Urinary bladder (tissue), 4 donors: Measurements from ENCODE around the gene CSMD2. TPM values are rescaled to one million over a fixed set of nuclear protein-coding genes. Genes with fewer than 3 reads are reported as not detected.

Source experiments
- DNase-seq: peaks from one replicate; pipeline ENCODE4 v3.0.0-alpha.2; 2015; ENCODE audit errors: extremely low spot score
- H3K27ac ChIP-seq: one replicate; pipeline ENCODE4 v1.5.1; 2013; ENCODE audit warnings: low read depth, mild to moderate bottlenecking, moderate library complexity
- H3K36me3 ChIP-seq: one replicate; pipeline ENCODE4 v1.6.1; 2013; ENCODE audit warnings: mild to moderate bottlenecking, moderate library complexity; ENCODE audit not compliant: insufficient read depth
- H3K4me1 ChIP-seq: one replicate; pipeline ENCODE4 v1.6.1; 2013; ENCODE audit warnings: mild to moderate bottlenecking, moderate library complexity; ENCODE audit not compliant: insufficient read depth
- H3K4me3 ChIP-seq: one replicate; pipeline ENCODE4 v1.5.1; 2013; ENCODE audit warnings: low read depth, low read length
- WGBS: extraction: QIAGEN DNeasy Blood & Tissue Kit; methylation state at CpG from one replicate; pipeline ENCODE4 v1.1.7; 2013; 5-methylcytosine and 5-hydroxymethylcytosine counted together
- polyA plus RNA-seq: library from polyadenylated mRNA; stranded (reverse); fragments of 200-250 nt; gene quantifications from one replicate; pipeline ENCODE4 v1.2.3, GENCODE V29; 2013
- total RNA-seq: library from RNA; depleted of rRNA; stranded (reverse); fragments of >200 nt; gene quantifications from one replicate; pipeline ENCODE4 v1.2.3, GENCODE V29; 2014
- donor health status: healthy with polysubstance abuse.
- donor health status: healthy.

Gene CSMD2
- total and polyA plus RNA-seq, 2 donors: 0.32 to 0.42 TPM

- Histone ChIP-seq H3K4me1 (no peaks in the 10 kb centered on the region), H3K4me3 (no peak overlapping the region), H3K36me3 (no peaks in the 10 kb centered on the region), H3K27ac (no peak overlapping the region)
- no peak for DNase-seq
- WGBS: 89% methylated on average over 2 of the region's 2 CpGs
These were observed 616.7 kb downstream of the CSMD2 start for GRCh38 chr1:33548319-33548718.

- WGBS: 33% methylated on average over 3 of the region's 3 CpGs
- Histone ChIP-seq H3K36me3 (no peaks in the 10 kb centered on the region), H3K4me1 (no peaks in the 10 kb centered on the region), H3K4me3 (no peak overlapping the region), H3K27ac (no peak overlapping the region)
- no peak for DNase-seq
These were observed 617.5 kb downstream of the CSMD2 start for GRCh38 chr1:33547576-33547975.

GRCh38 chr1:33541966-33542365 lies 623.1 kb downstream of the CSMD2 start:
- WGBS: 91% methylated on average over 6 of the region's 6 CpGs

GRCh38 chr1:33537885-33538284 lies 627.1 kb downstream of the CSMD2 start:
- Histone ChIP-seq H3K27ac (no peak overlapping the region), H3K4me3 (no peak overlapping the region), H3K36me3 (no peaks in the 10 kb centered on the region), H3K4me1 (no peaks in the 10 kb centered on the region)
- no peak for DNase-seq
- 90% methylated on average over 5 of the region's 5 CpGs for WGBS

More at GRCh38 chr1:33541966-33542365, 623.1 kb downstream of the CSMD2 start:
- DNase-seq: no peak
- Histone ChIP-seq H3K27ac (no peak overlapping the region), H3K4me1 (no peaks in the 10 kb centered on the region), H3K36me3 (no peaks in the 10 kb centered on the region), H3K4me3 (no peak overlapping the region)

- no peak for DNase-seq
- no peak overlapping the region for H3K27ac ChIP-seq
- WGBS: 78% methylated on average over 2 of the region's 2 CpGs
- H3K4me1 ChIP-seq: no peaks in the 10 kb centered on the region
- H3K36me3 ChIP-seq: no peaks in the 10 kb centered on the region
- no peak overlapping the region for H3K4me3 ChIP-seq
These were observed 629.7 kb downstream of the CSMD2 start for GRCh38 chr1:33535334-33535733.

- no peak overlapping the region for H3K27ac ChIP-seq
- H3K4me3 ChIP-seq: no peak overlapping the region
- no peaks in the 10 kb centered on the region for H3K36me3 ChIP-seq
- DNase-seq: no peak
- no peaks in the 10 kb centered on the region for H3K4me1 ChIP-seq
- WGBS: 90% methylated on average over 13 of the region's 13 CpGs
These were observed 632.1 kb downstream of the CSMD2 start for GRCh38 chr1:33532936-33533335.

- H3K27ac ChIP-seq: no peak overlapping the region
- 65% methylated on average over 3 of the region's 3 CpGs for WGBS
- H3K4me1 ChIP-seq: no peaks in the 10 kb centered on the region
These were observed 632.8 kb downstream of the CSMD2 start for GRCh38 chr1:33532250-33532649.

GRCh38 chr1:33529957-33530356 lies 635.1 kb downstream of the CSMD2 start:
- Histone ChIP-seq H3K27ac (no peak overlapping the region), H3K36me3 (no peaks in the 10 kb centered on the region), H3K4me3 (no peak overlapping the region), H3K4me1 (no peaks in the 10 kb centered on the region)
- 62% methylated on average over 1 of the region's 1 CpG for WGBS
- DNase-seq: no peak

More at GRCh38 chr1:33532250-33532649, 632.8 kb downstream of the CSMD2 start:
- Histone ChIP-seq H3K36me3 (no peaks in the 10 kb centered on the region), H3K4me3 (no peak overlapping the region)
- DNase-seq: no peak

- WGBS: 89% methylated on average over 4 of the region's 4 CpGs
- H3K4me3 ChIP-seq: no peak overlapping the region
- DNase-seq: no peak
- no peaks in the 10 kb centered on the region for H3K4me1 ChIP-seq
- no peak overlapping the region for H3K27ac ChIP-seq
- no peaks in the 10 kb centered on the region for H3K36me3 ChIP-seq
These were observed 637.1 kb downstream of the CSMD2 start for GRCh38 chr1:33527934-33528333.

GRCh38 chr1:33524586-33524985 lies 640.4 kb downstream of the CSMD2 start:
- Histone ChIP-seq H3K36me3 (no peaks in the 10 kb centered on the region), H3K4me1 (no peaks in the 10 kb centered on the region), H3K4me3 (no peak overlapping the region), H3K27ac (no peak overlapping the region)
- 92% methylated on average over 3 of the region's 3 CpGs for WGBS
- no peak for DNase-seq

GRCh38 chr1:33519240-33519884 lies 645.7 kb downstream of the CSMD2 start:
- Histone ChIP-seq H3K4me1 (no peaks in the 10 kb centered on the region), H3K27ac (no peak overlapping the region), H3K4me3 (no peak overlapping the region), H3K36me3 (no peaks in the 10 kb centered on the region)
- DNase-seq: no peak
- WGBS: 91% methylated on average over 27 of the region's 27 CpGs

- Histone ChIP-seq H3K4me3 (no peak overlapping the region), H3K4me1 (no peaks in the 10 kb centered on the region), H3K36me3 (no peaks in the 10 kb centered on the region), H3K27ac (no peak overlapping the region)
- no peak for DNase-seq
- 40% methylated on average over 12 of the region's 12 CpGs for WGBS
These were observed 647.3 kb downstream of the CSMD2 start for GRCh38 chr1:33517596-33518250.

GRCh38 chr1:33516891-33517567 lies 648.0 kb downstream of the CSMD2 start:
- no peak for DNase-seq
- no peaks in the 10 kb centered on the region for H3K36me3 ChIP-seq
- no peak overlapping the region for H3K4me3 ChIP-seq
- 67% methylated on average over 8 of the region's 8 CpGs for WGBS
- no peak overlapping the region for H3K27ac ChIP-seq
- no peaks in the 10 kb centered on the region for H3K4me1 ChIP-seq

GRCh38 chr1:33516428-33516827 lies 648.6 kb downstream of the CSMD2 start:
- Histone ChIP-seq H3K4me1 (no peaks in the 10 kb centered on the region), H3K36me3 (no peaks in the 10 kb centered on the region), H3K4me3 (no peak overlapping the region), H3K27ac (no peak overlapping the region)
- 91% methylated on average over 9 of the region's 9 CpGs for WGBS
- no peak for DNase-seq
